OCI-LY3 (cell line): ENCODE data around the gene ADCY5.

Source experiments
- H2AFZ ChIP-seq: fragments of 200-600, 300-600 bp; shearing (Covaris generic); 2 replicates; pipeline ENCODE4 v1.6.0; 2014; ENCODE audit warnings: antibody characterized with exemption, low read depth, low read length
- H3K27ac ChIP-seq: fragments of 200-600, 300-600 bp; sonication (generic); 2 replicates; pipeline ENCODE4 v1.5.1; 2014; ENCODE audit warnings: mild to moderate bottlenecking, low read length, moderate library complexity, mixed read lengths
- H3K27me3 ChIP-seq: fragments of 200-600, 300-600 bp; sonication (generic); 2 replicates; pipeline ENCODE4 v1.6.1; 2014; ENCODE audit warnings: low read depth, low read length, mixed read lengths
- H3K36me3 ChIP-seq: fragments of 200-600, 300-600 bp; sonication (generic); replicated peaks from 2 replicates; pipeline ENCODE3; 2014; ENCODE audit warnings: low read depth, low read length, mixed read lengths
- H3K4me1 ChIP-seq: fragments of 300-600, 200-600 bp; sonication (generic); 2 replicates; pipeline ENCODE4 v1.6.1; 2014; ENCODE audit warnings: low read length, mixed read lengths
- H3K4me2 ChIP-seq: fragments of 200-600, 300-600 bp; sonication (generic); 2 replicates; pipeline ENCODE4 v1.6.1; 2014; ENCODE audit warnings: low read length, mixed read lengths
- H3K4me3 ChIP-seq: fragments of 300-600, 200-600 bp; sonication (generic); 2 replicates; pipeline ENCODE4 v1.5.1; 2014; ENCODE audit warnings: antibody characterized with exemption, mild to moderate bottlenecking, low read length, moderate library complexity
- H3K79me2 ChIP-seq: fragments of 300-600, 200-600 bp; shearing (Covaris generic); 2 replicates; pipeline ENCODE4 v1.6.1; 2014; ENCODE audit warnings: mild to moderate bottlenecking, low read length, mixed read lengths
- H3K9ac ChIP-seq: fragments of 300-600, 200-600 bp; shearing (Covaris generic); 2 replicates; pipeline ENCODE4 v1.6.0; 2014; ENCODE audit warnings: mild to moderate bottlenecking, low read length, moderate library complexity
- H3K9me3 ChIP-seq: fragments of 200-600, 300-600 bp; shearing (Covaris generic); 2 replicates; pipeline ENCODE4 v1.6.1; 2014; ENCODE audit warnings: low read length, mixed read lengths; ENCODE audit not compliant: insufficient read depth
- H4K20me1 ChIP-seq: fragments of 200-600, 300-600 bp; sonication (generic); 2 replicates; pipeline ENCODE4 v1.6.1; 2016; ENCODE audit warnings: low read length, mixed read lengths; ENCODE audit not compliant: insufficient read depth
- EZH2phosphoT487 ChIP-seq: fragments of 200-600 bp; shearing (Covaris generic); IDR thresholded peaks from 2 replicates; pipeline ENCODE4 v1.6.1; 2018; ENCODE audit warnings: antibody characterized with exemption, mixed run types, low read depth
- TF ChIP-seq, protein P1 (sequence below): fragments of 200-600, 300-600 bp; sonication (generic); IDR thresholded peaks from 2 replicates; pipeline ENCODE4 v1.5.1; 2014; ENCODE audit warnings: antibody characterized with exemption, low read length, low read depth

ADCY5 gene

DNA sequence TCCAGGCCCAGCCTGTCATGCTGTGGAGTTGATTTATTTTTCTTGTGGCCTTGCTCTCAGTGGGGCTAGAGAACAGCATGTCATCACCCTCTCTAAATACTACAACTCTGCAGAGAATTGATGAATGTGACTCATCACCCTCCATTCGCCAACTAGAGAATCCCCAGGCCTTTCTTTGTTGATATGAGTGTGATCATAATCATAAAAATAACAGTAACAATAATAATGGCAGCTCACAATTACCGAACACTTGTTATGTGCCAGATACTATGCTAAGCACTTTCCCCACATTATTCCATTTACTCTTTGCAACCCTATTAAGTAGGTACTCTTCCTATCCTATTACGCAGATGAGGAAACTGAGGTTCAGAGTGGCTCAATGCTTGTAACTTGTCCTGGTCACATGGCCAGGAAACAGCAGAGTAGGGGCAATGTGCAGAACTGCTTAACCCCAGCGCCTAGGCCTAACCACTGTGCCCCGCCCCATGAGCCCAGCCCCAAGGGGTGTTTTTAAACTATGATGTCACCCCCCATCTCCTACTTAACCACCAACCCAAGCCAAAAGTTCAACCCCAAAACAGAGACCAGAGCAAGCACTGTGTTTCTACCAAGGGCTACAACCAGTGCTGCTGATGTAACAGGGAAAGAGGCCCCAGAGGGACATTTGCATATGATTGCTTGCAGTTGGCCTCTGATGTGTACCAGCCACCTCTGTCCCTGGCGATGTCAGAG, 104.5 kb downstream of the ADCY5 start:
- Histone ChIP-seq H3K79me2 (no peaks in the 10 kb centered on the region), H3K4me3 (no peak overlapping the region), H3K9ac (no peak overlapping the region), H3K9me3 (no peaks in the 10 kb centered on the region), H3K36me3 (no peaks in the 10 kb centered on the region), H3K27ac (no peak overlapping the region), H2AFZ (no peak overlapping the region), H3K4me2 (no peak overlapping the region), H3K4me1 (no peaks in the 10 kb centered on the region), H4K20me1 (no peaks in the 10 kb centered on the region), H3K27me3 (peaks cover 18% of the 10 kb centered on the region)
- no peak for TF ChIP-seq EZH2phosphoT487
- TF ChIP-seq, protein P1, sequence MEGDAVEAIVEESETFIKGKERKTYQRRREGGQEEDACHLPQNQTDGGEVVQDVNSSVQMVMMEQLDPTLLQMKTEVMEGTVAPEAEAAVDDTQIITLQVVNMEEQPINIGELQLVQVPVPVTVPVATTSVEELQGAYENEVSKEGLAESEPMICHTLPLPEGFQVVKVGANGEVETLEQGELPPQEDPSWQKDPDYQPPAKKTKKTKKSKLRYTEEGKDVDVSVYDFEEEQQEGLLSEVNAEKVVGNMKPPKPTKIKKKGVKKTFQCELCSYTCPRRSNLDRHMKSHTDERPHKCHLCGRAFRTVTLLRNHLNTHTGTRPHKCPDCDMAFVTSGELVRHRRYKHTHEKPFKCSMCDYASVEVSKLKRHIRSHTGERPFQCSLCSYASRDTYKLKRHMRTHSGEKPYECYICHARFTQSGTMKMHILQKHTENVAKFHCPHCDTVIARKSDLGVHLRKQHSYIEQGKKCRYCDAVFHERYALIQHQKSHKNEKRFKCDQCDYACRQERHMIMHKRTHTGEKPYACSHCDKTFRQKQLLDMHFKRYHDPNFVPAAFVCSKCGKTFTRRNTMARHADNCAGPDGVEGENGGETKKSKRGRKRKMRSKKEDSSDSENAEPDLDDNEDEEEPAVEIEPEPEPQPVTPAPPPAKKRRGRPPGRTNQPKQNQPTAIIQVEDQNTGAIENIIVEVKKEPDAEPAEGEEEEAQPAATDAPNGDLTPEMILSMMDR = no peak

DNA sequence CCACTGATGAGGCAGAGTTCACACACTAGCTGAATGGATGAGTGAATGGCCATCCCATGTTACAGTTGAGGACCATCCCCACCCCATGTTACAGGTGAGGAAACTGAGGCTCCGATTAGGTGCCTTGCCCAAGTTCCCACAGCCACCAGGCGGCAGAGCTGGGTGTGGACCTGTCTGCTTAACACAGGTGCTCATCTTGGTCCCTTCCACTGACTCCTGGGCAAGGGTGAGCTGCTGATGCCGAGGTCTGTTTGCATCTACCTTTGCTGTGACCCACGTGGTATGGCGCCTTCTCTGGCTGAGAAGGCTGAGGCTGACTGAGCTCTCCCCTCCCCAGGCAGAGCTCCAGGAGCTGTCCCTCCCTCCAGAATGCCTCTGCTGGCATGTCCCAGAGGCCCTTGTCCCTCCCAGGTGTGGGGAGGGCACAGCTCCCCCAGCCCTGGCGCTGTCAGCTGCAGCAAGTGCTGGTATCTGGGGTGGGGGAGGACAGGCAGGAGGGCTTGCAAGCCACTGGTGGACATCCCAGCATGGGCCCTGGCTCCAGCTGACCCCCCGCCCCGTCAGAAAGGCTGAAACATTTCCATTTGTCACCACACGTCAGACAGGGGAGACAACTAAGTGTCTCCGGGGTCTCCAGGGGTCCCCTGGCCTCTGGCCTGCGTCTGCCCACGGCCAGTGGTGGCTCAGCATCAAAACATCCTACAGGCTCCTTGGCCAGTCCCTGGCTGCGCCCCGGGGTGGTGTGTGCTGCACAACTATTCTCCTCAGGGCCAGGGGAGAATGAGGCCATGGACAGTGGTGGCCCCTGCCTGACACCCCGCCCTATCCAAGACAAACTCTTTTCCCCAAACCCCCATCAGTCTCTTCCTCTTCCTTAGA, 105.4 kb downstream of the ADCY5 start:
- H3K79me2 ChIP-seq = no peaks in the 10 kb centered on the region
- no peak overlapping the region for H3K4me3 ChIP-seq
- no peaks in the 10 kb centered on the region for H3K36me3 ChIP-seq
- H4K20me1 ChIP-seq = no peaks in the 10 kb centered on the region
- peaks cover 11% of the 10 kb centered on the region for H3K27me3 ChIP-seq
- no peaks in the 10 kb centered on the region for H3K4me1 ChIP-seq
- no peak overlapping the region for H3K9ac ChIP-seq
- H3K27ac ChIP-seq = no peak overlapping the region
- H3K9me3 ChIP-seq = no peaks in the 10 kb centered on the region
- TF ChIP-seq, protein P1 = no peak
- no peak for TF ChIP-seq EZH2phosphoT487
- no peak overlapping the region for H3K4me2 ChIP-seq
- H2AFZ ChIP-seq = no peak overlapping the region

DNA sequence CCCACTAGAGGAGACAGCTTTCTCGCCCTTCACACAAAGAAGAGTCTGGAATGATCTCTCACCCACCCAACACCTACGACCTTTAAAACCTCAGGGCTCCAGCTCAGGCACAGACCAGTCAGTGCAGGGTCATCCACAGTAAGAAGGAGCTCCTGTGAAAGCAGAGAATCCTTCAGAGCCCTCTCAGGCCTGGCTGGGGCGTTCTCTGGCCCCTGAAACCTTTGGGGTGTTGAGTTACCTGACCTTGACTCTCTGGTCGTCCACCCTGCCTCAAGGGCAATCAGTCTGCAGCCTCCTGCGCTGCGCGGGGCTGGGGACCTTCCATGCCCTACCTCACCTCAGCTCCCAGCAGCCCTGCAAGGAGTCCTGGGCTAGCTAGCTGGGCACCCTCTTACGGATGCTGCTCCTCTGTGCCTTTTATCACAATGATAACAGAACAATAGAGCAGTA, 106.2 kb downstream of the ADCY5 start:
- H3K36me3 ChIP-seq = no peaks in the 10 kb centered on the region
- no peaks in the 10 kb centered on the region for H4K20me1 ChIP-seq
- peaks cover 6% of the 10 kb centered on the region; the same call in 1 of the 2 replicates for H3K27me3 ChIP-seq
- no peaks in the 10 kb centered on the region for H3K9me3 ChIP-seq
- no peaks in the 10 kb centered on the region for H3K79me2 ChIP-seq
- no peak overlapping the region for H3K27ac ChIP-seq
- no peak overlapping the region for H3K9ac ChIP-seq
- H3K4me3 ChIP-seq = no peak overlapping the region
- TF ChIP-seq, protein P1 = no peak
- no peak for TF ChIP-seq EZH2phosphoT487
- no peaks in the 10 kb centered on the region for H3K4me1 ChIP-seq
- no peak overlapping the region for H2AFZ ChIP-seq
- H3K4me2 ChIP-seq = no peak overlapping the region

DNA sequence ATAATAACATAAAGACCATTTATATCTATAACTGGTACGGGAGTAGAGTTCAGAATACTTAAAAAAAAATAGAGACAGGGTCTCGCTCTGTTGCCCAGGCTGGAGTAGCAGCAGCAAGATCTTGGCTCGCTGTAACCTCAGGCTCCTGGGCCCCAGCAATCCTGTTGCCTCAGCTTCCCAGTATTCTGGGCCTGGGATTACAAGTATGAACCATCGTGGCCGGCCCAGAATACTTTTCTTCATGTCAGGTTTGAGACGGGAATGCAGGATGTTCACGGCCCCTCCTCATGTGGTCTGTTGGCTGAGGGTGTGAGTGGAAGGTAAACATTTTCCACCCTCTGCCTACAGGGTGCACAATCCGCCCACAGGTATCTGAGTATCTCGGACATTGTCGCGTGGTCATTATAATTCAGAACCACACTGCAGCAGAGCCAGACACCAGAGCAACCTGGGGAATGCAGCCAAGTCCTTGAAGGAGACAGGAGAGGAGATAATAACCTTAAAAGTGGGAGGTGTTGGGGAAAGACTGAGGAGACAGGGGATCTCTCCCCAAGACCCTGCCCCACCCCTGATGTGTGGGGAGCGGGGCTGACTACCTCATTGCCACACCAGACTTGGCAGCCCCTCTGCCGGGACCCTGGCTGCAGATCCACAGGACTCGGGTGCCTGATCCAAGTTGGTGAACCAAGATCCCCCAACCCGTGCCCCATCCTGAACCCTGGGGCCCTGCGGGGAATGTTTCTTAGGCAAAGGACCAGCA, 106.8 kb downstream of the ADCY5 start:
- Histone ChIP-seq H3K4me3 (no peak overlapping the region), H3K27ac (no peak overlapping the region), H3K9me3 (no peaks in the 10 kb centered on the region), H4K20me1 (no peaks in the 10 kb centered on the region), H3K4me1 (no peaks in the 10 kb centered on the region), H3K36me3 (no peaks in the 10 kb centered on the region), H2AFZ (no peak overlapping the region), H3K79me2 (no peaks in the 10 kb centered on the region), H3K9ac (no peak overlapping the region), H3K27me3 (peaks cover 6% of the 10 kb centered on the region; the same call in 1 of the 2 replicates), H3K4me2 (no peak overlapping the region)
- TF ChIP-seq, protein P1 = no peak
- no peak for TF ChIP-seq EZH2phosphoT487
